NCI-H2107 (cell line): ENCODE results near the gene ELAVL2.

ENCODE experiments used
- DNase-seq: peaks from one replicate; lab custom pipeline; 2025; lab: John Stamatoyannopoulos, UW

ELAVL2 gene

GRCh38 chr9:23659346-23660006 is 166.6 kb downstream of the ELAVL2 start:
- DNase-seq = no peak

- no peak for DNase-seq
These were observed 167.4 kb downstream of the ELAVL2 start for GRCh38 chr9:23658376-23659258.

GRCh38 chr9:23651051-23651450 is 175.0 kb downstream of the ELAVL2 start:
- no peak for DNase-seq

- no peak for DNase-seq
These were observed 177.4 kb downstream of the ELAVL2 start for GRCh38 chr9:23648651-23649050.

- no peak for DNase-seq
These were observed 181.1 kb downstream of the ELAVL2 start for GRCh38 chr9:23644896-23645295.

GRCh38 chr9:23644326-23644725 is 181.7 kb downstream of the ELAVL2 start:
- no peak for DNase-seq

- no peak for DNase-seq
These were observed 182.3 kb downstream of the ELAVL2 start for GRCh38 chr9:23643656-23644258.
